ENCODE results near the gene MTA3.

MTA3 gene

GRCh38 chr2:42765686-42766085 is 197.3 kb downstream of the MTA3 start:
- no peak for DNase-seq

GRCh38 chr2:42767080-42767898 is 198.9 kb downstream of the MTA3 start:
- DNase-seq = no peak

GRCh38 chr2:42767899-42768705 is 199.7 kb downstream of the MTA3 start:
- DNase-seq = no peak

- DNase-seq = no peak
These were observed 200.3 kb downstream of the MTA3 start for GRCh38 chr2:42768706-42769256.

GRCh38 chr2:42769583-42770287 is 201.3 kb downstream of the MTA3 start:
- no peak for DNase-seq

GRCh38 chr2:42770288-42771131 is 202.1 kb downstream of the MTA3 start:
- peak; percentile 75 for DNase-seq

GRCh38 chr2:42771546-42772153 is 203.2 kb downstream of the MTA3 start:
- DNase-seq = no peak

GRCh38 chr2:42775186-42775585 is 206.8 kb downstream of the MTA3 start:
- no peak for DNase-seq

- no peak for DNase-seq
These were observed 207.4 kb downstream of the MTA3 start for GRCh38 chr2:42775810-42776209.

- DNase-seq = no peak
These were observed 209.7 kb downstream of the MTA3 start for GRCh38 chr2:42777883-42778805.

- no peak for DNase-seq
These were observed 212.7 kb downstream of the MTA3 start for GRCh38 chr2:42781181-42781580.

GRCh38 chr2:42783511-42783910 is 215.1 kb downstream of the MTA3 start:
- DNase-seq = no peak

GRCh38 chr2:42784204-42784880 is 215.9 kb downstream of the MTA3 start:
- DNase-seq = peak; percentile 45

GRCh38 chr2:42786561-42787345 is 218.3 kb downstream of the MTA3 start:
- DNase-seq = no peak

- no peak for DNase-seq
These were observed 219.0 kb downstream of the MTA3 start for GRCh38 chr2:42787424-42787787.

- no peak for DNase-seq
These were observed 219.5 kb downstream of the MTA3 start for GRCh38 chr2:42787788-42788477.

- DNase-seq = no peak
These were observed 220.0 kb downstream of the MTA3 start for GRCh38 chr2:42788478-42788793.

- no peak for DNase-seq
These were observed 220.4 kb downstream of the MTA3 start for GRCh38 chr2:42788882-42789281.

GRCh38 chr2:42789751-42790150 is 221.3 kb downstream of the MTA3 start:
- DNase-seq = no peak

Data from hematopoietic multipotent progenitor cell treated with erythropoietin and hydrocortisone succinate and interleukin-3 and kit ligand, for 6 days (in vitro differentiated cells).